Erythroblast (primary cell): ENCODE measurements around the gene ZNF438.

Experiments
- GATA1 ChIP-seq: IDR thresholded peaks from 2 replicates; pipeline ENCODE4 v1.6.1; 2011; ENCODE audit warnings: low read depth, mild to moderate bottlenecking, control low read depth, low read length, moderate library complexity
- POLR2A ChIP-seq: IDR thresholded peaks from 2 replicates; pipeline ENCODE4 v1.6.1; 2011; ENCODE audit warnings: mild to moderate bottlenecking, low read length

DNA sequence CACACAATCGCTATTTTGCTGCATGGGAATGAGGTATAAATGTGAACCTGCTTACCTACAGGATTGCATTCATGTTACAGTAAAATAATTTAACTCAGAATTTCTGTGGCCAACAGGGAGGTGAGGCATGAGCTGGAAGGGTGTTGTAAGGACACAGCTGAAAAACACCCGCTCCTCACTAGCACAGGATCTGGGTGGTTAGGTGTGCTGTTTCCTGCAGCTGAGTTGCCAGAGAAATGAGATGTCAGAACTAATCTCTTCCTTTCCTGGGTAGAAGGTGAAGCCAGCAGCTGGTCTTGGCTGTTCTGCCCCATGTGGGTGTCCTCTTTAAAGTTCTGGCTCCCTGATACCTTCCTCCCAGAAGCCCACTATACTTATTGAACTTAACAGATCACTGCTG, 39.0 kb upstream of the ZNF438 start:
- TF ChIP-seq POLR2A (no peak), GATA1 (no peak)
